ENCODE results near the gene PEPD. TPM values are rescaled to one million over a fixed set of nuclear protein-coding genes. Genes with fewer than 3 reads are reported as not detected.

Gene PEPD
- total RNA-seq, 1 donor from 2014 or later, result 21.1 TPM

- Mint-ChIP-seq H3K4me3 (no peak overlapping the region), H3K36me3 (ENCODE audit: low read depth) (no peaks in the 10 kb centered on the region), H3K27me3 (no peaks in the 10 kb centered on the region), H3K4me1 (no peaks in the 10 kb centered on the region), H3K27ac (no peak overlapping the region), H3K9me3 (no peaks in the 10 kb centered on the region)
- no peak for DNase-seq
- intact Hi-C loops (cut with micrococcal nuclease), result no loop called here
Observed at GRCh38 chr19:33465371-33465770, 56.2 kb downstream of the PEPD start.

- H3K9me3 Mint-ChIP-seq, result no peaks in the 10 kb centered on the region
- no peaks in the 10 kb centered on the region for H3K27me3 Mint-ChIP-seq
- H3K4me3 Mint-ChIP-seq, result no peak overlapping the region
- H3K36me3 Mint-ChIP-seq (ENCODE audit: low read depth), result no peaks in the 10 kb centered on the region
- no peak for DNase-seq
- no peaks in the 10 kb centered on the region for H3K4me1 Mint-ChIP-seq
- no peak overlapping the region for H3K27ac Mint-ChIP-seq
- intact Hi-C loops (cut with micrococcal nuclease), result no loop called here
Observed at GRCh38 chr19:33464733-33465115, 56.9 kb downstream of the PEPD start.

GRCh38 chr19:33464010-33464732, 57.4 kb downstream of the PEPD start:
- Mint-ChIP-seq H3K36me3 (ENCODE audit: low read depth) (no peaks in the 10 kb centered on the region), H3K4me1 (no peaks in the 10 kb centered on the region), H3K9me3 (no peaks in the 10 kb centered on the region), H3K27me3 (no peaks in the 10 kb centered on the region), H3K27ac (no peak overlapping the region), H3K4me3 (no peak overlapping the region)
- intact Hi-C loops (cut with micrococcal nuclease), result no loop called here
- no peak for DNase-seq

- intact Hi-C loops (cut with micrococcal nuclease), result no loop called here
- Mint-ChIP-seq H3K27me3 (no peaks in the 10 kb centered on the region), H3K4me1 (no peaks in the 10 kb centered on the region), H3K27ac (no peak overlapping the region), H3K9me3 (no peaks in the 10 kb centered on the region), H3K4me3 (no peak overlapping the region), H3K36me3 (ENCODE audit: low read depth) (no peaks in the 10 kb centered on the region)
- no peak for DNase-seq
Observed at GRCh38 chr19:33463199-33463598, 58.4 kb downstream of the PEPD start.

GRCh38 chr19:33462112-33462791, 59.3 kb downstream of the PEPD start:
- H3K36me3 Mint-ChIP-seq (ENCODE audit: low read depth), result no peaks in the 10 kb centered on the region
- no peak for DNase-seq
- H3K27me3 Mint-ChIP-seq, result no peaks in the 10 kb centered on the region
- no peak overlapping the region for H3K27ac Mint-ChIP-seq
- no peaks in the 10 kb centered on the region for H3K4me1 Mint-ChIP-seq
- intact Hi-C loops (cut with micrococcal nuclease), result no loop called here
- no peaks in the 10 kb centered on the region for H3K9me3 Mint-ChIP-seq
- no peak overlapping the region for H3K4me3 Mint-ChIP-seq

- Mint-ChIP-seq H3K4me3 (no peak overlapping the region), H3K27ac (no peak overlapping the region), H3K36me3 (ENCODE audit: low read depth) (no peaks in the 10 kb centered on the region), H3K27me3 (no peaks in the 10 kb centered on the region), H3K4me1 (no peaks in the 10 kb centered on the region), H3K9me3 (no peaks in the 10 kb centered on the region)
- intact Hi-C loops (cut with micrococcal nuclease), result no loop called here
- no peak for DNase-seq
Observed at GRCh38 chr19:33461256-33462111, 60.1 kb downstream of the PEPD start.

GRCh38 chr19:33460221-33460908, 61.2 kb downstream of the PEPD start:
- no peaks in the 10 kb centered on the region for H3K9me3 Mint-ChIP-seq
- DNase-seq, result no peak

GRCh38 chr19:33459222-33460090, 62.1 kb downstream of the PEPD start:
- no peak for DNase-seq
- no peak overlapping the region for H3K4me3 Mint-ChIP-seq
- H3K9me3 Mint-ChIP-seq, result no peaks in the 10 kb centered on the region
- intact Hi-C loops (cut with micrococcal nuclease), result no loop called here
- no peaks in the 10 kb centered on the region for H3K36me3 Mint-ChIP-seq (ENCODE audit: low read depth)
- no peaks in the 10 kb centered on the region for H3K27me3 Mint-ChIP-seq
- no peaks in the 10 kb centered on the region for H3K4me1 Mint-ChIP-seq
- H3K27ac Mint-ChIP-seq, result no peak overlapping the region

More at GRCh38 chr19:33460221-33460908, 61.2 kb downstream of the PEPD start:
- no peaks in the 10 kb centered on the region for H3K4me1 Mint-ChIP-seq
- H3K4me3 Mint-ChIP-seq, result no peak overlapping the region
- no peak overlapping the region for H3K27ac Mint-ChIP-seq
- intact Hi-C loops (cut with micrococcal nuclease), result no loop called here
- no peaks in the 10 kb centered on the region for H3K36me3 Mint-ChIP-seq (ENCODE audit: low read depth)
- no peaks in the 10 kb centered on the region for H3K27me3 Mint-ChIP-seq

- Mint-ChIP-seq H3K36me3 (ENCODE audit: low read depth) (no peaks in the 10 kb centered on the region), H3K4me1 (no peaks in the 10 kb centered on the region)
Observed at GRCh38 chr19:33458807-33459206, 62.8 kb downstream of the PEPD start.

GRCh38 chr19:33458171-33458633, 63.4 kb downstream of the PEPD start:
- no peaks in the 10 kb centered on the region for H3K27me3 Mint-ChIP-seq
- no peaks in the 10 kb centered on the region for H3K4me1 Mint-ChIP-seq
- H3K9me3 Mint-ChIP-seq, result no peaks in the 10 kb centered on the region
- intact Hi-C loops (cut with micrococcal nuclease), result no loop called here
- no peaks in the 10 kb centered on the region for H3K36me3 Mint-ChIP-seq (ENCODE audit: low read depth)
- no peak for DNase-seq
- no peak overlapping the region for H3K27ac Mint-ChIP-seq
- H3K4me3 Mint-ChIP-seq, result no peak overlapping the region

More at GRCh38 chr19:33458807-33459206, 62.8 kb downstream of the PEPD start:
- no peaks in the 10 kb centered on the region for H3K27me3 Mint-ChIP-seq
- H3K4me3 Mint-ChIP-seq, result no peak overlapping the region
- intact Hi-C loops (cut with micrococcal nuclease), result no loop called here
- no peaks in the 10 kb centered on the region for H3K9me3 Mint-ChIP-seq
- no peak for DNase-seq
- H3K27ac Mint-ChIP-seq, result no peak overlapping the region

GRCh38 chr19:33456845-33457220, 64.8 kb downstream of the PEPD start:
- Mint-ChIP-seq H3K36me3 (ENCODE audit: low read depth) (no peaks in the 10 kb centered on the region), H3K9me3 (no peaks in the 10 kb centered on the region), H3K4me1 (no peaks in the 10 kb centered on the region), H3K4me3 (no peak overlapping the region), H3K27ac (no peak overlapping the region), H3K27me3 (no peaks in the 10 kb centered on the region)
- intact Hi-C loops (cut with micrococcal nuclease), result no loop called here
- DNase-seq, result no peak

- no peaks in the 10 kb centered on the region for H3K4me1 Mint-ChIP-seq
- no peaks in the 10 kb centered on the region for H3K9me3 Mint-ChIP-seq
- no peaks in the 10 kb centered on the region for H3K36me3 Mint-ChIP-seq (ENCODE audit: low read depth)
- H3K4me3 Mint-ChIP-seq, result no peak overlapping the region
- peaks cover 1% of the 10 kb centered on the region for H3K27me3 Mint-ChIP-seq
- DNase-seq, result no peak
- H3K27ac Mint-ChIP-seq, result no peak overlapping the region
- intact Hi-C loops (cut with micrococcal nuclease), result no loop called here
Observed at GRCh38 chr19:33456076-33456844, 65.3 kb downstream of the PEPD start.

Data from activated CD4-positive, alpha-beta T cell treated with anti-CD3 and anti-CD28 coated beads, Interleukin-2, amount 10 ng/mL, durations not matched to agents 24 days and 14 days (primary cell).